LNCaP clone FGC (cell line): ENCODE results near the gene ECI2.

Experiments
- DNase-seq: peaks from one replicate; pipeline ENCODE4 v3.0.0-alpha.2; 2011; ENCODE audit warnings: low read depth
- H3K4me3 ChIP-seq: 2 replicates; pipeline ENCODE4 v1.5.1; 2011; ENCODE audit warnings: mild to moderate bottlenecking, low read depth, low read length, control low read depth
- CTCF ChIP-seq: IDR thresholded peaks from 2 replicates; pipeline ENCODE4 v1.5.1; 2012; ENCODE audit warnings: mild to moderate bottlenecking; ENCODE audit not compliant: control insufficient read depth, insufficient read depth; ENCODE audit errors: extremely low read depth

The ECI2 gene

GRCh38 chr6:4172368-4172767, 37.0 kb upstream of the ECI2 start:
- no peak for TF ChIP-seq CTCF
- H3K4me3 ChIP-seq, result no peak overlapping the region
- no peak for DNase-seq

GRCh38 chr6:4170297-4170696, 34.9 kb upstream of the ECI2 start:
- no peak for TF ChIP-seq CTCF
- DNase-seq, result no peak
- no peak overlapping the region for H3K4me3 ChIP-seq

- DNase-seq, result no peak
- TF ChIP-seq CTCF, result no peak
- H3K4me3 ChIP-seq, result no peak overlapping the region
Observed at GRCh38 chr6:4169028-4169789, 33.8 kb upstream of the ECI2 start.

GRCh38 chr6:4167833-4168232, 32.5 kb upstream of the ECI2 start:
- no peak overlapping the region for H3K4me3 ChIP-seq
- no peak for TF ChIP-seq CTCF
- DNase-seq, result no peak

- H3K4me3 ChIP-seq, result no peak overlapping the region
- DNase-seq, result no peak
- no peak for TF ChIP-seq CTCF
Observed at GRCh38 chr6:4167123-4167522, 31.7 kb upstream of the ECI2 start.

GRCh38 chr6:4164456-4164855, 29.1 kb upstream of the ECI2 start:
- DNase-seq, result no peak
- TF ChIP-seq CTCF, result no peak
- no peak overlapping the region for H3K4me3 ChIP-seq

- no peak for DNase-seq
- peak; percentile 30; the same call in 1 of the 2 replicates for TF ChIP-seq CTCF
Observed at GRCh38 chr6:4164117-4164442, 28.7 kb upstream of the ECI2 start.

More at GRCh38 chr6:4164117-4164442, 28.7 kb upstream of the ECI2 start:
- no peak overlapping the region for H3K4me3 ChIP-seq
